CD4-positive, alpha-beta T cell treated with Interleukin-17A for 1 hour (primary cell): ENCODE data around the gene PBXIP1.
"Not testable (repeated sequence)": the region's sequence is repeated elsewhere in the genome, so short reads cannot be mapped to it uniquely, and the experiment has no call there.

Experiments
- DNase-seq: peaks from one replicate; pipeline ENCODE4 v3.0.0-alpha.2; 2020

PBXIP1 gene

DNA sequence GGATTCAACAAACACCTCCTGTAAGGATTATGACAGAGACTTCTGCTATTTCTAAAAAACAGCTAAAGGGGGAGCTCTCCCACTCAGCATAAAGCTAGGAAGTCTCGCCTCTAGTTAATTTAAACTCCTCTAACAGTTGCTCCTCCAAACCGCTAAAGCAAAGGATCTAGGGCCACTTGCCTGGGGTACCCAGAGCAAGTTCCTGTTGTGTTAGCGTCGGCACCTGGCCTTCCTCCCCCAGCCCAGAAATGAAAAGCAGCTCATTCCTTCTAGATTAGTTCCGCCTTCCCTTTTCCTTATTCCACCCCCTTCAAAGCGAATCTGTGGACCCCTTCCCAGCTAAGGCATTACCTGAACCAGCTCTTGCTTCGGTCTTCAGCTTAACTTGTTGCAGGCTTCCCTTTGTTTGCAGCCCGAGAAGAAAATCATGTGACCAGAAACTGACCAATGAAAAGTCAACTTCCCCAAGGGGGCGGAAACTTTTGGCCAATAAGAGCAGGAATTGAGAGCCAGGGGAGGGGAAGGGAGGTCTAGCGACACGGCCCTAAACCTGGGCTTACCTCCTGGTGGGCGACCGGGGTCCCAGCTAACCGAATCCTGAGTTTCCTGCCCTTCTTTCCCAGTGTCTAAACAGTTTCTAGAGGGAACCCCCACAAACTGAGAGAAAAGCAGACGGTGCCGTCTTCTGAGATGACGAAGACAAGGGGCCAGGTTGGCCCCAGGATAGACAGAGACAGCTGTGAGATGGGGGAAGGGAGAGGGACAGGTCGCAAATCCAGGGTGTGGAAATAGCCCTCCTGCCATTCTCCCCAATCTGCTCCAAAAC is at the start of gene PBXIP1:
Gene PBXIP1, minus strand, starts transcription at position 382 of the 826 bp plus-strand sequence. CDS start 2,378 bp downstream, outside the sequence.
- DNase-seq = peak; percentile 97

GRCh38 chr1:155005076-155006011 is 49.4 kb upstream of the PBXIP1 start:
- DNase-seq = peak; percentile 62

GRCh38 chr1:155004352-155005075 is 48.6 kb upstream of the PBXIP1 start:
- no peak for DNase-seq

DNA sequence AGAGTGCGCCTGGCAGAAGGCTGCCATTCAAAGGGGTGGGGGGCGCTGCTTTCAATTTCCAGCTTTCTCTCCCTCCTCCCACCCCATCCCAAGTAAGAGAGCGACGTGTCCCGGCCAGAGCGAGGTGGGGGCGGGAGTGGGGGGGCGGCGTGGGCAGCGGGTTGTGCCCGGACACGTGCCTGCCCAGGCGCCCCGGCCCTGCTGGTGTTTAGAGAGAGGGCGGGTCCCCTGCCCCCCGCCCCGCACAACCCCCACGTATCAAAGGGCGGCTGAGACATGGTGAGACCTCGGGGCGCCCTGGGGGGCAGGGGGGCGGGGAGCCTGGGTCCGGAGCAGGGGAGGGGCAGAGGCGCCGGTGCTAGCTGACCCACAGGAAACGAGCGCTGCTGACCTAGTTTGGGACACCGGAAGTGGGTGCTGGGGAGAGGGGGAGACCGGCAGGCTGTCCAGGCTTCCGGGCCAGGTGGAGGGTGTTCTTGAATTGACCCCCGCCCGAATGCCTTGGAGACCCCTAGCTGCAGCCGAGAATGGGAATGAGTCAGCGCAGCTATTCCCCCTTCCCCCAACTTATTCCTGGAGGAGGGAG is 48.0 kb upstream of the PBXIP1 start:
- no peak for DNase-seq

- no peak for DNase-seq
Measured at GRCh38 chr1:155003227-155003765, 47.4 kb upstream of the PBXIP1 start.

GRCh38 chr1:155002464-155003226 is 46.7 kb upstream of the PBXIP1 start, which contains the start of gene ZBTB7B:
Gene ZBTB7B, plus strand, starts transcription at chr1:155002802. Its CDS starts 11,859 bp downstream, at chr1:155014661.
- DNase-seq = no peak

DNA sequence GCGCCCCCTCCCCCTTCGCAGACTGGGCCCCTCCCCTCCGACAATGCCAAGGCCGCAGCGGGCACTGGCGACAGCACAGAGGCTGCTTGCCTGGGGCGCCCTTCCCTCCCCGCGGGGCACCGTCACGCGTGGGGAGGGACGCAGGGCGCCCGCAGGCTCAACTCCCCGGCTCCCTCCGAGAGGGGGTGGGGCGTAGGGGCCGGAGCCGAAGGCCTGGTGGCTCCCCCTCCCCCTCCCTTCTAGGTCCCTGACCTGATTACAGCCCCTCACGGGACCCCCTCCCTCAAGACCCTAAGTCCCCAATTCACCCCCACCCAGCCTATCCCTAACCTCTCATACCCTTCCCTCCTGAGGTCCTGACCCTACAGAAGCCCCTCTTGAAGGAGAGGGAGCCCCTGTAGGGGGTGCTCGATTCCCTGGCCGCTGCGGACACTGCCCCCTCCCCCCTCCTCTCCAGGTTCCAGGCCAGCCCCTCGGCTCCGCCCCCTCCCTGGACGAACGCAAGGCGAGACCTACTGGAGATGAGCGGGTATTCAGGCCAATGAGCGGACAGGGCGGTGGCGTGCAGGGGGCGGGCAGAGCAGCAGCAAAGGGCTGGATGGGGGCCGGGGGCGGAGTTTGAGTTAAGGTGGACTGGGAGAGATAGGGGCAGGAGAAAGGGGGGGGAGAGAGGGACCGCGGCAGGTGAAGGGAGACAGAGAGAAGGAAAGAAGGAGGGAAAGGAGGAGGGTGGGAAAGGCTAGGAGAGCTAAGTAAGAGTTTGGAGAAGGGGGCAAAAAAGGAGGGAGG is 46.0 kb upstream of the PBXIP1 start:
- DNase-seq = peak; percentile 98

GRCh38 chr1:155001425-155001674 is 45.5 kb upstream of the PBXIP1 start:
- DNase-seq = no peak

DNA sequence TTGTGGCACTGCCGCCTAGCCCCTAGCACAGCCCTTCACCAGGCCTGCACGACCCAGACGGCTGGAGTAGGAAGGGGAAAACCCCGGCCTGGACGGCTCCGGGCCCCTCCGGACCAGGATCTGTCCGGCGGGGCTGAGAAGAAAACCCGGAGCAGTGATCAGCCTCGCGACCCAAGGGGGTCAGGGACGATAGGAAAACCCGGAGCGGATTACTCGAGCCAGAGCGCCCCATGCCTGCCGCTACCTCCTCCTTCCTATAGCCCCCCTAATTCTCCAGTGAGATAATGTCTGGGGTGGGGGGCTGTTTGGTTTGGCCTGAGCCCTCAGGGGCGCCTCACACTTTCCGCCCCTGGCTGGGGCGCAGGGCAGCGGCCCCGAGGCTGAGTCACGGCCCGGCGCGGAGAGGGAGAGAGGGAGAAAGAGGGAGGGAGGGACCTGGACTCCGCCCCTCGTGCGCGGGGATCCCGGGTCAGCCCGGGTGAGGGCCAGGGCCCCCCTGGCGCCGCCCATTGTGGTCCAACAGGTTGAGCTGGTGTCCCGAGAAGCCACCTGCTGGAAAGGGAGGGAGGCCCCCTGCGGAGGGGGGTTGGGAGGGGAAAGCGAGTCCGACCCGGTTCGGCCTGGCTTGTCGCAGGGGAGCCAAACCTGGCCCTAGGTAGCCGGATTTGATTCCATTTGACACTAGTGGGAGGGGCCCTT is 45.0 kb upstream of the PBXIP1 start:
- DNase-seq = peak; percentile 83

DNA sequence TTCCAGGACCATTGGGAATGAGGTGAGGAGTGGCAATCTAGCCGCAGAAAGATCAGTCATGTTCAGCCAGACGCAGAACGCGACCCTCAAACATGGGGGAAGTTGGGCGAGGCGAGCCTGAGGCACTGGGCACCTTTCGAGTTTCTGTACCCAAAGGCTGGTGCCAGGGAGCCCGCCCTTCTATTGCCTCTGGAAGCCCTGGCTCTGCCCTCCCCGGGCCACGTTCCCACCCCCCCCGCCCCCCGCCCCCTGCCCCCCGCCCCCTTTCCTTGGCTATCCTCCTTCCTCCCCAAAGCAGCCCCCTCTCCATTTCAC is 44.5 kb upstream of the PBXIP1 start:
- DNase-seq = no peak

DNA sequence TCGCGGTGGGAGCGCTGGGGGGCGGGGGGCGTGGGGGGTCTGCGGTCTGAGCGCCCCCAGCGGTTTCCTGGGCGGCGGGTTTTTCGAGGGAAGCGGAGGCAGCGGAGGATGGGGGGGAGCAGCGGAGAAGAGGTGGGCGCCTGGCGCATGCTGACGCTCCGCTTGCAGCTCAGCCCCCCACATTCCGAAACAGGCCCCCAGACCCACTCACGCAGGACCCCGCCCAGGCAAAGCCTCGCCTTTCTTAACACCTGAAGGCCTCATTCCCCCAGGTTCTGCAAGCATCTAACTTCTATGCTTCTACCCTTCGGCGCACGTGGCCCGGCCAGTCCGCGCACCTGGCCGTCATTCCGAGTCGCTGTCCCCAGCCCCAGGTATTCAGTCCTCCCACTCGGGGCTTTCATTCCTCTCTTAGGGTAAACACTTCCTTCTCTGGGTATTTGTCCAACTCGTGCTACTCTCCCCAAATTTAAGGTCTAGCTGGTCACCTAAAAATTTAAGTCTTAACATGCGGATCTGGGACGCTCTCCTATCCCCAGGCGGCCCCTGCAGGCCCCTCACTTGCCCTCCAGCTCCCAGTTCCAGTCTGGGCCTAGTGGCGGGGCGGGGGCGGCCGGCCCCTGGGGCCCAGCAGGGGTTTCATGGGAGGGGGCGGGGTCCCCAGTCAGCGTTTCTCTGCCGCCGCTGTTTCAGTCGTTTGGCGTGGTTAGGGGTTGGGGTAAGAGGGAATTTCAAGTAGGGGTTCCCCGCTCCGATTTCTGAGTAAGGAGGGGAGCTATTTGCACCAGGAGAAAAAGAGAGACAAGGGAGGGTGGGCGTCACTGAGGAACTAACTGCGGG is 43.9 kb upstream of the PBXIP1 start:
- DNase-seq = peak; percentile 54

DNA sequence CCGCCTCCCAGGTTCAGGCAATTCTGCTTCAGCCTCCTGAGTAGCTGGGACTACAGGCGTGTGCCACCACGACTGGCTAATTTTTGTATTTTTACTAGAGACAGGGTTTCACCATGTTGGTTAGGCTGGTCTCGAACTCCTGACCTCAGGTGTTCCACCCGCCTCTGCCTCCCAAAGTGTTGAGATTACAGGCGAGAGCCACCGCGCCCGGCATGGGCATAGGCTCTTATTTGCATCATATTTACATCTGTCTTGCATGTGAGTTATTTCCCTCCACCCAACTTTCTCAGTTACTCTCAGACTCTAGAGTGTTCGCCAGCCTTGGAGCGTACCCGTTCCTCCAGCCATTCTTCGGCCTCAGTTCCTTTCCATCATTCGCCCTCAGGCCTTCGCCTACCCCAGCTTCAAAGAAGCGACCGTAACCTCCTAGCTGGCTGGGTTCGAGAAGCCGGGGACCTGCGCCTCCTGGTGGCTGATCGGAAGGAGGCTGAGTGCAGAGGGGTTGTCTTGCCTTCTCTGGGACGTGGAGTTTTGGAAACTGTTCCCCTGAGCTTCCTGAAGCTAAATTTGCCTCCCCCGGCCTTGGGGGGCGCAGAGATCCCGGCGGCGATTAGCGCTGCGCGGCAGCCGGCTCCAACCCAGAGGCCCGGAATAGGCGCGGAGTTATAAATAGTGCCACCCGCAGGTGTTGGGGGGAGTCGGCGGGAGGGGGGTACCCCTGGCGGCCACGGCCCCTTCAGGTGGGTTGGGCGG is 43.1 kb upstream of the PBXIP1 start:
- DNase-seq = peak; percentile 81

GRCh38 chr1:154998201-154998780 is 42.4 kb upstream of the PBXIP1 start:
- DNase-seq = no peak

GRCh38 chr1:154996966-154997701 is 41.2 kb upstream of the PBXIP1 start:
- no peak for DNase-seq

DNA sequence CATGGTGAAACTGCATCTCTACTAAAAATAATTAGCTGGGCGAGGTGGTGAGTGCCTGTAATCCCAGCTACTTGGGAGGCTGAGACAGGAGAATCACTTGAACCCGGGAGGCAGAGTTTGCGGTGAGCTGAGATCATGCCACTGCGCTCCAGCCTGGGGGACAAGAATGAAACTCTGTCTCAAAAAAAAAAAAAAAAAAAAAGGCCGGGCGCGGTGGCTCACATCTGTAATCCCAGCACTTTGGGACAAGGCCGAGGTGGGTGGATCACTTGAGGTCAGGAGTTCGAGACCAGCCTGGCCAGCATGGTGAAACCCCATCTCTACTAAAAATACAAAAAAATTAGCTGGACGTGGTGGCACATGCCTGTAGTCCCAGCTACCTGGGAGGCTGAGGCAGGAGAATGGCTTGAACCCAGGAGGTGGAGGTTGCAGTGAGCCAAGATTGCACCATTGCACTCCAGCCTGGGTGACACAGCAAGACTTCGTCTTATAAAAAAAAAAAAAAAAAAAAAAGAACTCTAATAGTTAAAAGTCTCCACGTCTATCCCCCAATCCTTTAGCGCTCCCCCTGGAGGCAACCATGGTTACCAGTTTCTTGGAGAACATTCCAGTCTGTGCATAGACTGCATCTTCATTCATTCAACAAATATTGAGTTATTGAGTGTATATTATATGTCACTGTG is 39.5 kb upstream of the PBXIP1 start:
- not testable (repeated sequence) for DNase-seq

DNA sequence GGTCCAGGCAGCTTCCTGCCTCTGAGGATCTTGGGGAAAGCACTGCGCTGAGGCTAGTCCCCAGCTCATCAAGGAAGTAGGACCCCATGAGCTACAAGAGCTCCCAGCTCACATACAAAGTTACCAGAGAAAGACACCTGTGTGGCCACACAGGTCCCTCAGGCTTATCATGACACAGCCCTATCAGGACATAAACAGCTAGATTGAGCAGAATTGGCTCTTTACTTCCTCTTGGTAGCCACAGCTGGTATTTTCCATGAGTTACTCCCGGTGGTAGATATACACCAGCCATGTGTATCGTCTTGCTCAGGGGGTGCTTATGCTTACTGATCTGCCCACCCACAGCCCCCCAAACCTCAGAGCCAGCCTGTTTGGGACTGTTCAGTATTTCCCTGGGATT is 38.7 kb upstream of the PBXIP1 start:
- no peak for DNase-seq

- DNase-seq = no peak
Measured at GRCh38 chr1:154994269-154994587, 38.3 kb upstream of the PBXIP1 start.
